Testis (tissue), 3 donors: Measurements from ENCODE around the gene SBSN. TPM values are rescaled to one million over a fixed set of nuclear protein-coding genes. Genes with fewer than 3 reads are reported as not detected.

Experiments
- DNase-seq: peaks from one replicate; pipeline ENCODE4 v3.0.0-alpha.2; 2019
- H3K27ac ChIP-seq, 2 donors: fragments of 200-600 bp; sonication (generic); one replicate each; pipeline ENCODE4 v1.5.1; 2019
- H3K27me3 ChIP-seq: fragments of 200-600 bp; sonication (generic); one replicate; pipeline ENCODE4 v1.5.1; 2019
- H3K36me3 ChIP-seq: fragments of 200-600 bp; sonication (generic); one replicate; pipeline ENCODE4 v1.5.1; 2017; ENCODE audit warnings: low read depth; ENCODE audit errors: missing control alignments
- H3K4me1 ChIP-seq: fragments of 200-600 bp; sonication (generic); one replicate; pipeline ENCODE4 v1.5.1; 2019
- H3K4me3 ChIP-seq, 2 donors: fragments of 200-600 bp; sonication (generic); one replicate each; pipeline ENCODE4 v1.5.1; 2017 to 2019
- H3K9me3 ChIP-seq: fragments of 200-600 bp; sonication (generic); one replicate; pipeline ENCODE4 v1.5.1; 2017
- CTCF ChIP-seq, 3 experiments: fragments of 450-650 bp in 2 of 3; fragments of 200-600 bp in 1 of 3; sonication (generic) in 1 of 3; IDR thresholded peaks; one replicate each; pipeline ENCODE4 v1.5.1; 2016 to 2019; ENCODE audit warnings: antibody characterized with exemption in 3 of 3, mild to moderate bottlenecking in 2 of 3, moderate library complexity in 1 of 3
- POLR2A ChIP-seq: fragments of 450-650 bp; IDR thresholded peaks from one replicate; pipeline ENCODE4 v1.6.1; 2017; ENCODE audit warnings: antibody characterized with exemption, mild to moderate bottlenecking, moderate library complexity
- whole genome bisulfite sequencing, 2 donors: methylation state at CpG; one replicate each; pipeline ENCODE4 v1.1.5; 2018; 5-methylcytosine and 5-hydroxymethylcytosine counted together
- intact Hi-C: fragments of 100-400 bp; cut with DNase I; formaldehyde crosslinking; loops from one replicate; pipeline ENCODE4 v1.15.1; 2023; ENCODE audit warnings: low total_unique reads
- polyA plus RNA-seq: library from polyadenylated mRNA; stranded (reverse); fragments of 350-450 nt; fragmentation: Illumina TruSeq; extraction: RNeasy Lipid Tissue Mini Kit (QIAGEN cat#74804); gene quantifications from one replicate; pipeline ENCODE4 v1.2.3, GENCODE V29; 2014; ENCODE audit warnings: low read depth, low replicate concordance; ENCODE audit not compliant: insufficient read depth
- total RNA-seq, 2 donors: library from RNA; depleted of rRNA; stranded (reverse); fragments of >200 nt; gene quantifications; one replicate each; pipeline ENCODE4 v1.2.3, GENCODE V29; 2016

Gene SBSN
- total and polyA plus RNA-seq, 3 donors from 2014 or later, result 0.16 to 0.47 (median 0.19) TPM

DNA sequence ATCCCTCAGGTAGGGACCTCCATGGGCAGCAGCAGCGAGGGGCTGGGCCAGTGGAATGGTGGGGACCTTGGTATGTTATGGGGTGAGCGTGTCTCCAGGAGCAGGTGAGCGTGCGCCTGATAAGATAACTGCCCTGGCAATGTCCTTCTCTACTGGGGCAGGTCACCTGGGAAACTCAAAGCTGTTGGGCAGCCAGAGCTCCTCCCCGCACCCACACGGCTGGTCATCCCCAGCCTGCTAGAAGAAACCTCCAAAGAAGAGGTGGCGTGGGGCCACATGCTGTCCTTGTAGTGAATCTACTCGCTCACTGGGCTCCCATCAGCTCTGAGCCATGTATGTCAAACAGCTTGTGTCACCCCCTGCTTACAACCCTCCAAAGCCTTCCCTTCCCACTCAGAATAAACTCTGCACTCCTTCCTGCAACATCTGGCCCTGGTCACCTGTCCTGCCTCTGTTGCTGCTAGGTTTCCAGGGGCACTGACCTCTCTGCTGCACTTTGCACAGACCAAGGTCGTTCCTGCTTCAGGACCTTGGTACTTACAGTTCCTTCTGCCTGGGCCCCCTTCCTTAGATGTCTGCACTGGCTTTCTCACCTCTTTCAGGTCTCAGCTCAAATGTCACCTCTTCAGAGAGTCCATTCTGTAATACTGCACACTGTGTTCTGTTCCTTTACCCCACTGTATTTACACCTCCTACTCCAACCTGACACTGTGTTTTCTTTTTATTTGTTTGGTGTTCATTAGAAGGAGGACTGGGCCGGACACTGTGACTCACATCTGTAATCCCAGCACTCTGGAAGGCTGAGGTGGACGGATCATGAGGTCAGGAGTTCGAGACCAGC lies 37.1 kb upstream of the SBSN start:
- TF ChIP-seq CTCF (IDR thresholded peaks at IDR 0.05), result no peak
- TF ChIP-seq POLR2A, result no peak
- Histone ChIP-seq H3K9me3 (no peaks in the 10 kb centered on the region), H3K4me3 (no peak overlapping the region), H3K4me1 (peaks cover 6% of the 10 kb centered on the region), H3K36me3 (no peaks in the 10 kb centered on the region), H3K27ac (no peak overlapping the region), H3K27me3 (no peaks in the 10 kb centered on the region)
- DNase-seq, result no peak
- intact Hi-C loops, result no loop called here
- 69 to 80% methylated on average over 9 to 12 of the region's 12 CpGs for WGBS, 2 donors

DNA sequence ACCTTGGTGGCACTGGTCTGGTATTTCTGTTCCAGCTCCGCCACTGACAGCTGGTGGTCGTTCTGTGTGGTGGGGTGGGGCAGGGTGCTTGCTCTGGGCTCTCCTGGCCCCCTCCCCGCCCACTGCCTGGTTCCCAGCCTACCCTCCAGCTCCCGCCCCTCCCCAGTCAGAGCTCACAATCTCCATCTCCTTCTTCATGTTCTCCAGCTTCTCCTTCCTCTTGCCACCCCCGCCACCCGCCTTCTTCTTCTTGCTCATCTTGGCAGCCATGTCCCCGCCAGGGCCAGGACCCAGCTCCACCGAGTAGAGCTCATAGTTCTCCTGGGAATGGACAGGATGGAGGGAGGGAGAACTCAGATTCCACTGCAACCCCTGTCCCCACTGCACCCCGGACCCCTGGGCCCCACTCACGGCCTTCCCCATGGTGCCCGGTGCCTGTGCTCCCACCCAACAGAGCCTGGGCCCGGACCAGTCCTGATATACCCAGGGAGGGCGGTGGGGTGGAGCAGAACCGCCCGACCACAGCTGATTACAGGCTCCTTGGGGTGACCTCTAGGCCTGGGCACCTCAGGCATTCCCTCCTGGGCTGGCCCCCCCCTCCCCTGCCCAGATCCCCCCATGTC lies 35.2 kb upstream of the SBSN start, which contains the start of gene ATP4A:
ATP4A (minus strand) TSS at position 452 of the 623 bp plus-strand sequence; CDS start at position 423, 29 bp downstream.
- intact Hi-C loops, result no loop called here
- WGBS, 2 donors, result 75 to 83% methylated on average over 12 to 15 of the region's 15 CpGs
- no peaks in the 10 kb centered on the region for H3K27me3 ChIP-seq

GRCh38 chr19:35562776-35563175 lies 34.7 kb upstream of the SBSN start:
- no peak overlapping the region for H3K4me3 ChIP-seq
- intact Hi-C loops, result no loop called here
- H3K4me1 ChIP-seq, result no peaks in the 10 kb centered on the region
- H3K36me3 ChIP-seq, result no peaks in the 10 kb centered on the region
- no peaks in the 10 kb centered on the region for H3K27me3 ChIP-seq
- H3K27ac ChIP-seq, result no peak overlapping the region
- H3K9me3 ChIP-seq, result no peaks in the 10 kb centered on the region
- 71 to 75% methylated on average over 2 of the region's 2 CpGs for WGBS, 2 donors
- no peak for DNase-seq
- TF ChIP-seq CTCF (IDR thresholded peaks at IDR 0.05) (no peak), POLR2A (no peak)

More for the DNA sequence above, 35.2 kb upstream of the SBSN start, which contains the start of gene ATP4A:
- H3K36me3 ChIP-seq, result no peaks in the 10 kb centered on the region
- no peak for TF ChIP-seq POLR2A
- TF ChIP-seq CTCF (IDR thresholded peaks at IDR 0.05), result no peak
- H3K4me3 ChIP-seq, result no peak within 1 kb of the TSS
- no peaks in the 10 kb centered on the region for H3K9me3 ChIP-seq
- no peak for DNase-seq
- no peaks in the 10 kb centered on the region for H3K4me1 ChIP-seq
- H3K27ac ChIP-seq, result no peak within 1 kb of the TSS

- no peak overlapping the region for H3K4me3 ChIP-seq
- H3K27me3 ChIP-seq, result no peaks in the 10 kb centered on the region
- no peaks in the 10 kb centered on the region for H3K9me3 ChIP-seq
- no peak overlapping the region for H3K27ac ChIP-seq
- 71 to 72% methylated on average over 6 to 17 of the region's 17 CpGs for WGBS, 2 donors
- no peaks in the 10 kb centered on the region for H3K4me1 ChIP-seq
- no peak for TF ChIP-seq POLR2A
- TF ChIP-seq CTCF (IDR thresholded peaks at IDR 0.05), result no peak
- no peak for DNase-seq
- H3K36me3 ChIP-seq, result no peaks in the 10 kb centered on the region
- intact Hi-C loops, result no loop called here
Observed at GRCh38 chr19:35562336-35562735, 34.2 kb upstream of the SBSN start.
